ENCODE measurements around the gene TAOK3. TPM values are rescaled to one million over a fixed set of nuclear protein-coding genes. Genes with fewer than 3 reads are reported as not detected.

TAOK3 gene
- total and polyA plus RNA-seq, 4 donors: 6.7 to 28.6 (median 19.5) TPM

- Histone ChIP-seq H3K9me3 (ENCODE audit: control insufficient read depth in 4 of 4, low read length in 3 of 4) (no peaks in the 10 kb centered on the region), H3K4me3 (ENCODE audit: low read depth in 1 of 3, low read length in 3 of 3) (no peak overlapping the region), H3K9ac (ENCODE audit: low read depth in 1 of 2, low read length in 2 of 2) (no peak overlapping the region), H3K27ac (ENCODE audit: low read depth in 1 of 2, low read length in 2 of 2) (no peak overlapping the region), H3K36me3 (ENCODE audit: control insufficient read depth in 4 of 4, insufficient read depth in 3 of 4, low read depth in 1 of 4, low read length in 3 of 4) (no peaks in the 10 kb centered on the region), H3K27me3 (ENCODE audit: control insufficient read depth in 4 of 4, insufficient read depth in 4 of 4, low read length in 3 of 4) (no peaks in the 10 kb centered on the region), H3K4me1 (ENCODE audit: control insufficient read depth in 4 of 4, insufficient read depth in 4 of 4, low read length in 3 of 4) (peaks cover 0 to 1% (median 0%) of the 10 kb centered on the region in 4 donors)
- WGBS: 81% methylated on average over 4 of the region's 4 CpGs
- TF ChIP-seq FOXA2 (IDR thresholded peaks at IDR 0.05): no peak
- peak in 1 of 2 donors; percentile 10 for TF ChIP-seq RXRA (IDR thresholded peaks at IDR 0.05)
- DNase-seq (ENCODE audit: low spot score): no peak
These were observed 40.2 kb downstream of the TAOK3 start for GRCh38 chr12:118332511-118332910.

- H3K9me3 ChIP-seq (ENCODE audit: control insufficient read depth in 4 of 4, low read length in 3 of 4): no peaks in the 10 kb centered on the region
- no peaks in the 10 kb centered on the region for H3K27me3 ChIP-seq (ENCODE audit: control insufficient read depth in 4 of 4, insufficient read depth in 4 of 4, low read length in 3 of 4)
- H3K36me3 ChIP-seq (ENCODE audit: control insufficient read depth in 4 of 4, insufficient read depth in 3 of 4, low read depth in 1 of 4, low read length in 3 of 4): no peaks in the 10 kb centered on the region
- H3K4me3 ChIP-seq (ENCODE audit: low read depth in 1 of 3, low read length in 3 of 3): no peak overlapping the region
- no peak overlapping the region for H3K9ac ChIP-seq (ENCODE audit: low read depth in 1 of 2, low read length in 2 of 2)
- no peak for TF ChIP-seq HNF4A (conservative IDR thresholded peaks at IDR 0.05)
- H3K27ac ChIP-seq (ENCODE audit: low read depth in 1 of 2, low read length in 2 of 2): no peak overlapping the region
- DNase-seq (ENCODE audit: low spot score): no peak
- 57% methylated on average over 3 of the region's 3 CpGs for WGBS
- H3K4me1 ChIP-seq (ENCODE audit: control insufficient read depth in 4 of 4, insufficient read depth in 4 of 4, low read length in 3 of 4): no peaks in the 10 kb centered on the region
These were observed 42.2 kb downstream of the TAOK3 start for GRCh38 chr12:118330421-118331018.

- H3K9me3 ChIP-seq (ENCODE audit: control insufficient read depth in 4 of 4, low read length in 3 of 4): no peaks in the 10 kb centered on the region
- no peak overlapping the region for H3K4me3 ChIP-seq (ENCODE audit: low read depth in 1 of 3, low read length in 3 of 3)
- TF ChIP-seq EGR1 (IDR thresholded peaks at IDR 0.05; ENCODE audit: low read depth in 2 of 2) (no peak), ZBTB33 (IDR thresholded peaks at IDR 0.05) (no peak)
- no peaks in the 10 kb centered on the region for H3K36me3 ChIP-seq (ENCODE audit: control insufficient read depth in 4 of 4, insufficient read depth in 3 of 4, low read depth in 1 of 4, low read length in 3 of 4)
- 87% methylated on average over 3 of the region's 3 CpGs for WGBS
- H3K9ac ChIP-seq (ENCODE audit: low read depth in 1 of 2, low read length in 2 of 2): no peak overlapping the region
- H3K27ac ChIP-seq (ENCODE audit: low read depth in 1 of 2, low read length in 2 of 2): no peak overlapping the region
- no peaks in the 10 kb centered on the region for H3K4me1 ChIP-seq (ENCODE audit: control insufficient read depth in 4 of 4, insufficient read depth in 4 of 4, low read length in 3 of 4)
- DNase-seq (ENCODE audit: low spot score): no peak
- H3K27me3 ChIP-seq (ENCODE audit: control insufficient read depth in 4 of 4, insufficient read depth in 4 of 4, low read length in 3 of 4): no peaks in the 10 kb centered on the region
These were observed 44.0 kb downstream of the TAOK3 start for GRCh38 chr12:118328486-118329330.

- no peak for DNase-seq (ENCODE audit: low spot score)
- no peak overlapping the region for H3K4me3 ChIP-seq (ENCODE audit: low read depth in 1 of 3, low read length in 3 of 3)
- H3K9ac ChIP-seq (ENCODE audit: low read depth in 1 of 2, low read length in 2 of 2): no peak overlapping the region
- H3K4me1 ChIP-seq (ENCODE audit: control insufficient read depth in 4 of 4, insufficient read depth in 4 of 4, low read length in 3 of 4): no peaks in the 10 kb centered on the region
- H3K36me3 ChIP-seq (ENCODE audit: control insufficient read depth in 4 of 4, insufficient read depth in 3 of 4, low read depth in 1 of 4, low read length in 3 of 4): no peaks in the 10 kb centered on the region
- H3K27ac ChIP-seq (ENCODE audit: low read depth in 1 of 2, low read length in 2 of 2): no peak overlapping the region
- H3K27me3 ChIP-seq (ENCODE audit: control insufficient read depth in 4 of 4, insufficient read depth in 4 of 4, low read length in 3 of 4): no peaks in the 10 kb centered on the region
- no peaks in the 10 kb centered on the region for H3K9me3 ChIP-seq (ENCODE audit: control insufficient read depth in 4 of 4, low read length in 3 of 4)
- TF ChIP-seq RXRA (IDR thresholded peaks at IDR 0.05) (no peak), MAX (IDR thresholded peaks at IDR 0.05) (no peak), FOXA2 (IDR thresholded peaks at IDR 0.05) (no peak), FOXA1 (IDR thresholded peaks at IDR 0.05) (no peak), JUND (IDR thresholded peaks at IDR 0.05) (no peak), CTCF (IDR thresholded peaks at IDR 0.05; ENCODE audit: low read depth, low read length, missing input control) (no peak), HNF4G (IDR thresholded peaks at IDR 0.05) (no peak), REST (IDR thresholded peaks at IDR 0.05) (no peak), NR2F2 (IDR thresholded peaks at IDR 0.05) (no peak), SP1 (IDR thresholded peaks at IDR 0.05) (no peak), RAD21 (IDR thresholded peaks at IDR 0.05) (no peak)
These were observed 45.3 kb downstream of the TAOK3 start for GRCh38 chr12:118327391-118327790.
